ENCODE measurements around the gene KCTD16. TPM values are rescaled to one million over a fixed set of nuclear protein-coding genes. Genes with fewer than 3 reads are reported as not detected.

The KCTD16 gene
- total RNA-seq, 4 donors from 2014 or later: 0.13 to 2.5 (median 1.5) TPM

- no peak overlapping the region for H3K4me3 ChIP-seq (replicated peaks in 1 of 3)
- no peak for TF ChIP-seq POLR2A (IDR thresholded peaks at IDR 0.05)
- TF ChIP-seq, protein P1, sequence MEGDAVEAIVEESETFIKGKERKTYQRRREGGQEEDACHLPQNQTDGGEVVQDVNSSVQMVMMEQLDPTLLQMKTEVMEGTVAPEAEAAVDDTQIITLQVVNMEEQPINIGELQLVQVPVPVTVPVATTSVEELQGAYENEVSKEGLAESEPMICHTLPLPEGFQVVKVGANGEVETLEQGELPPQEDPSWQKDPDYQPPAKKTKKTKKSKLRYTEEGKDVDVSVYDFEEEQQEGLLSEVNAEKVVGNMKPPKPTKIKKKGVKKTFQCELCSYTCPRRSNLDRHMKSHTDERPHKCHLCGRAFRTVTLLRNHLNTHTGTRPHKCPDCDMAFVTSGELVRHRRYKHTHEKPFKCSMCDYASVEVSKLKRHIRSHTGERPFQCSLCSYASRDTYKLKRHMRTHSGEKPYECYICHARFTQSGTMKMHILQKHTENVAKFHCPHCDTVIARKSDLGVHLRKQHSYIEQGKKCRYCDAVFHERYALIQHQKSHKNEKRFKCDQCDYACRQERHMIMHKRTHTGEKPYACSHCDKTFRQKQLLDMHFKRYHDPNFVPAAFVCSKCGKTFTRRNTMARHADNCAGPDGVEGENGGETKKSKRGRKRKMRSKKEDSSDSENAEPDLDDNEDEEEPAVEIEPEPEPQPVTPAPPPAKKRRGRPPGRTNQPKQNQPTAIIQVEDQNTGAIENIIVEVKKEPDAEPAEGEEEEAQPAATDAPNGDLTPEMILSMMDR (IDR thresholded peaks at IDR 0.05): no peak
- H3K27me3 ChIP-seq: no peaks in the 10 kb centered on the region
- intact Hi-C loops (cut with DNase I): no loop called here
- WGBS, 2 donors: 93 to 97% methylated on average over 1 of the region's 1 CpG
- no peaks in the 10 kb centered on the region for H3K36me3 ChIP-seq
- no peak overlapping the region for H3K27ac ChIP-seq
- H3K9me3 ChIP-seq: no peaks in the 10 kb centered on the region
- no peak for DNase-seq
- peaks cover 0 to 8% of the 10 kb centered on the region in 2 donors for H3K4me1 ChIP-seq
Observed at GRCh38 chr5:144374637-144375036, 204.0 kb downstream of the KCTD16 start.

DNA sequence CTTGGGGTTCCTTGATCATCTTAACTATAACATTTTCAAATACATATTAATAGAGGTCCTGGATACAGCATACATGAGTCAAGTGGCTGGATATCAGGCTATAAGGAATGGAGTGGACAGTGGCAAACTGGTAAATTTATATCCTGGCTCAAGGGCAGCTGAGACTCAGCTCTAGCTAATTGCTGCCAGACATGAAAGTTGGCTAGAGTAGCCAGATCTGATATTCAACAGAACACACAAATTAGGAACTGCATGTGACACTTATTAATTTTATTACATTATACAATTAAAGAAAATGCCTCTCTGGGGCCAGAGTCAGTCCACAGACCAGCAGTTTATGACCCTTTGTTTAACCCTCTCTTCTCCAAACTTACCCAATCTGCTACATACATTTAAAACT is 206.5 kb downstream of the KCTD16 start:
- intact Hi-C loops (cut with DNase I): no loop called here
- Histone ChIP-seq H3K27ac (no peak overlapping the region), H3K36me3 (no peaks in the 10 kb centered on the region), H3K27me3 (no peaks in the 10 kb centered on the region), H3K4me3 (replicated peaks in 1 of 3) (no peak overlapping the region), H3K4me1 (no peaks in the 10 kb centered on the region), H3K9me3 (no peaks in the 10 kb centered on the region)
- DNase-seq: no peak
- TF ChIP-seq, protein P1 (IDR thresholded peaks at IDR 0.05): no peak
- no peak for TF ChIP-seq POLR2A (IDR thresholded peaks at IDR 0.05)

- H3K4me1 ChIP-seq: no peaks in the 10 kb centered on the region
- intact Hi-C loops (cut with DNase I): no loop called here
- TF ChIP-seq, protein P1 (IDR thresholded peaks at IDR 0.05): no peak
- TF ChIP-seq POLR2A (IDR thresholded peaks at IDR 0.05): no peak
- no peak overlapping the region for H3K4me3 ChIP-seq (replicated peaks in 1 of 3)
- no peaks in the 10 kb centered on the region for H3K36me3 ChIP-seq
- no peak overlapping the region for H3K27ac ChIP-seq
- H3K27me3 ChIP-seq: no peaks in the 10 kb centered on the region
- DNase-seq: no peak
- 76 to 89% methylated on average over 5 of the region's 5 CpGs for WGBS, 2 donors
- H3K9me3 ChIP-seq: no peaks in the 10 kb centered on the region
Observed at GRCh38 chr5:144378681-144379080, 208.0 kb downstream of the KCTD16 start.

DNA sequence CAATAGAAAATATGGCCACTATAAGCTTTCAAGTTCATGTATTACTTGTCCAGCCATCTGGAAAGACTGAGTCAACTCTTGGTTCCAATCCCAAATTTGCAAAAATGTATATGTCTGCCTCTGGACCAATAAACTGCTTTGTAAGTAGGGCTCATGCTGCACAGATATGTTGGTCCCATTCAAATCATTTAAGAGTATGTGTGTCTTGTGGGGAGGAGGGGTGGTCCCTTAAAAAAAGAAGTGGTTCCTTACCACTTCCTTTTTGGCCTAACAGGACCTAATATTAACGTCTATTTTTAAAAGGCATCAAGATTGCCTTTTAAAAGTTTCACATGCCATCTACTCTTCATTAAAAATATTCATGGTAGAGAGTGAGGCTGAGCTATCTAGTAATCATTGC is 214.9 kb downstream of the KCTD16 start:
- no peak for DNase-seq
- Histone ChIP-seq H3K36me3 (no peaks in the 10 kb centered on the region), H3K4me1 (peaks cover 0 to 3% of the 10 kb centered on the region in 2 donors), H3K4me3 (replicated peaks in 1 of 3) (no peak overlapping the region), H3K9me3 (no peaks in the 10 kb centered on the region), H3K27me3 (no peaks in the 10 kb centered on the region), H3K27ac (no peak overlapping the region)
- 64 to 80% methylated on average over 1 of the region's 1 CpG for WGBS, 2 donors
- intact Hi-C loops (cut with DNase I): loop anchor here (10.0 kb wide), 1 partner anchor 171 kb away; no protein-coding TSS in a partner anchor
- TF ChIP-seq, protein P1 (IDR thresholded peaks at IDR 0.05): no peak
- no peak for TF ChIP-seq POLR2A (IDR thresholded peaks at IDR 0.05)

GRCh38 chr5:144386315-144386714 is 215.6 kb downstream of the KCTD16 start:
- H3K27ac ChIP-seq: no peak overlapping the region
- 30 to 49% methylated on average over 1 of the region's 1 CpG for WGBS, 2 donors

More at GRCh38 chr5:144386315-144386714, 215.6 kb downstream of the KCTD16 start:
- intact Hi-C loops (cut with DNase I): loop anchor here (10.0 kb wide), 1 partner anchor 172 kb away; no protein-coding TSS in a partner anchor
- TF ChIP-seq, protein P1 (IDR thresholded peaks at IDR 0.05): no peak
- TF ChIP-seq POLR2A (IDR thresholded peaks at IDR 0.05): no peak
- H3K4me1 ChIP-seq: peaks cover 0 to 3% of the 10 kb centered on the region in 2 donors
- DNase-seq: no peak
- no peaks in the 10 kb centered on the region for H3K36me3 ChIP-seq
- no peaks in the 10 kb centered on the region for H3K9me3 ChIP-seq
- no peak overlapping the region for H3K4me3 ChIP-seq (replicated peaks in 1 of 3)
- no peaks in the 10 kb centered on the region for H3K27me3 ChIP-seq
